K562 (cell line): ENCODE measurements around the gene CEP68. TPM values are rescaled to one million over a fixed set of nuclear protein-coding genes. Genes with fewer than 3 reads are reported as not detected.

Experiments used
- CBFA2T3 ChIP-seq: fragments of 450-650 bp; IDR thresholded peaks from 2 replicates; pipeline ENCODE4 v1.6.1; 2017
- CCAR2 ChIP-seq: fragments of 200-400 bp; formaldehyde crosslinking; IDR thresholded peaks from 2 replicates; pipeline ENCODE4 v1.6.1; 2017; ENCODE audit warnings: mild to moderate bottlenecking, low read depth, low read length
- CCNT2 ChIP-seq: IDR thresholded peaks from 2 replicates; pipeline ENCODE4 v1.6.1; 2011; ENCODE audit warnings: borderline replicate concordance, low read depth, mild to moderate bottlenecking, moderate library complexity, mixed read lengths, low read length; ENCODE audit not compliant: insufficient read length; ENCODE audit errors: extremely low read depth
- GTF2E2 ChIP-seq: fragments of 200-800 bp; sonication (Bioruptor generic); IDR thresholded peaks from 2 replicates; pipeline ENCODE4 v1.6.1; 2016; ENCODE audit warnings: missing genetic modification characterization, missing compliant biosample characterization
- HNRNPH1 ChIP-seq: fragments of 200-400 bp; formaldehyde crosslinking; optimal IDR thresholded peaks from 2 replicates; pipeline ENCODE3; 2017; ENCODE audit warnings: low read depth, mild to moderate bottlenecking, low read length, moderate library complexity
- KLF13 ChIP-seq: fragments of 450-650 bp; IDR thresholded peaks from 2 replicates; pipeline ENCODE4 v1.6.1; 2016; ENCODE audit warnings: missing genetic modification characterization, low read depth, mild to moderate bottlenecking, missing compliant biosample characterization, moderate library complexity, borderline replicate concordance
- MEIS2 ChIP-seq: fragments of 450-650 bp; IDR thresholded peaks from 2 replicates; pipeline ENCODE4 v1.6.1; 2014; ENCODE audit warnings: mild to moderate bottlenecking; ENCODE audit not compliant: partially characterized antibody
- NBN ChIP-seq: fragments of 450-650 bp; IDR thresholded peaks from 2 replicates; pipeline ENCODE4 v1.6.1; 2016; ENCODE audit warnings: low read depth, mild to moderate bottlenecking
- PYGO2 ChIP-seq: fragments of 450-650 bp; IDR thresholded peaks from 2 replicates; pipeline ENCODE4 v1.6.1; 2016; ENCODE audit warnings: mild to moderate bottlenecking, missing genetic modification characterization, moderate library complexity, missing compliant biosample characterization
- SETDB1 ChIP-seq: IDR thresholded peaks from one replicate; pipeline ENCODE4 v1.6.1; 2012; ENCODE audit warnings: low read length, control low read depth, inconsistent platforms
- SMARCE1 ChIP-seq: fragments of 450-650 bp; IDR thresholded peaks from 2 replicates; pipeline ENCODE4 v1.7.1; 2016; ENCODE audit warnings: mild to moderate bottlenecking
- TRIM24 ChIP-seq, 2 experiments: fragments of 450-650 bp; IDR thresholded peaks; 2 replicates each; pipeline ENCODE4 v1.6.1; 2016
- ZFP36 ChIP-seq: fragments of 150-350 bp; IDR thresholded peaks from 2 replicates; pipeline ENCODE4 v1.6.1; 2018; ENCODE audit warnings: low read length, low read depth; ENCODE audit not compliant: partially characterized antibody
- ZKSCAN1 ChIP-seq: fragments of 150-350 bp; IDR thresholded peaks from 2 replicates; pipeline ENCODE4 v1.6.1; 2016; ENCODE audit warnings: low read depth, low read length
- ZNF282 ChIP-seq: sonication (generic); formaldehyde crosslinking; IDR thresholded peaks from 2 replicates; pipeline ENCODE4 v1.8.1; 2023; ENCODE audit warnings: missing genetic modification reagents
- ZNF717 ChIP-seq: fragments of 250-450 bp; sonication (Bioruptor Pico); IDR thresholded peaks from 2 replicates; pipeline ENCODE4 v1.5.0; 2021
- ZSCAN29 ChIP-seq: fragments of 450-650 bp; IDR thresholded peaks from 2 replicates; pipeline ENCODE4 v1.6.1; 2017
- polyA plus RNA-seq, 8 experiments: library from polyadenylated mRNA; depleted of rRNA in 4 of 8; stranded (reverse) in 5 of 8; unstranded in 3 of 8; fragments of >200 nt; fragmentation: Nextera tagmentation in 2 of 8; fragmentation: Illumina TruSeq in 1 of 8; extraction: Ambion mirVana in 2 of 8; extraction: Trizol in 1 of 8; gene quantifications; 2 replicates each; pipeline versions ENCODE4 v1.2.1 to v1.2.3, GENCODE V29; 2011 to 2014; ENCODE audit warnings: inconsistent platforms in 1 of 8, missing spikeins in 1 of 8
- total RNA-seq, 7 experiments: library from RNA; depleted of rRNA in 6 of 7; stranded (reverse); fragments of >200 nt in 6 of 7; fragmentation: Illumina TruSeq in 2 of 7; extraction: Trizol in 2 of 7; gene quantifications; 2 replicates each; pipeline versions ENCODE4 v1.2.1 to v1.2.3, GENCODE V29; 2011 to 2021; ENCODE audit warnings: low replicate concordance in 1 of 7
- TF ChIP-seq, protein P1 (sequence below): fragments of 250-450 bp; sonication (Bioruptor Pico); IDR thresholded peaks from 2 replicates; pipeline ENCODE4 v1.8.0; 2022; ENCODE audit warnings: moderate library complexity, mild to moderate bottlenecking, inconsistent platforms
- TF ChIP-seq, protein P2 (sequence below): fragments of 450-650 bp; formaldehyde crosslinking; conservative IDR thresholded peaks from 2 replicates; pipeline ENCODE4 v1.4.0; 2022; ENCODE audit warnings: mild to moderate bottlenecking, missing genetic modification characterization
- TF ChIP-seq, protein P3 (sequence below): fragments of 450-650 bp; formaldehyde crosslinking; IDR thresholded peaks from 2 replicates; pipeline ENCODE4 v1.4.0; 2020; ENCODE audit warnings: mild to moderate bottlenecking, moderate library complexity
- TF ChIP-seq, protein P4 (sequence below): sonication (generic); formaldehyde crosslinking; IDR thresholded peaks from 2 replicates; pipeline ENCODE4 v1.8.1; 2022; ENCODE audit warnings: missing genetic modification reagents
- TF ChIP-seq, protein P5 (sequence below): fragments of 450-650 bp; formaldehyde crosslinking; IDR thresholded peaks from 2 replicates; pipeline ENCODE4 v1.4.0; 2022; ENCODE audit warnings: missing genetic modification characterization
- TF ChIP-seq, protein P6 (sequence below): conservative IDR thresholded peaks from 2 replicates; pipeline ENCODE4 v1.6.1; 2011; ENCODE audit warnings: low read depth, mild to moderate bottlenecking, low read length; ENCODE audit not compliant: control insufficient read depth

The CEP68 gene
- total and polyA plus RNA-seq, 9 of the 15 experiments (the other 6 are each of a cell fraction or from before 2014, with no cell fraction given) = 1.4 to 8.5 (median 5.2) TPM

DNA sequence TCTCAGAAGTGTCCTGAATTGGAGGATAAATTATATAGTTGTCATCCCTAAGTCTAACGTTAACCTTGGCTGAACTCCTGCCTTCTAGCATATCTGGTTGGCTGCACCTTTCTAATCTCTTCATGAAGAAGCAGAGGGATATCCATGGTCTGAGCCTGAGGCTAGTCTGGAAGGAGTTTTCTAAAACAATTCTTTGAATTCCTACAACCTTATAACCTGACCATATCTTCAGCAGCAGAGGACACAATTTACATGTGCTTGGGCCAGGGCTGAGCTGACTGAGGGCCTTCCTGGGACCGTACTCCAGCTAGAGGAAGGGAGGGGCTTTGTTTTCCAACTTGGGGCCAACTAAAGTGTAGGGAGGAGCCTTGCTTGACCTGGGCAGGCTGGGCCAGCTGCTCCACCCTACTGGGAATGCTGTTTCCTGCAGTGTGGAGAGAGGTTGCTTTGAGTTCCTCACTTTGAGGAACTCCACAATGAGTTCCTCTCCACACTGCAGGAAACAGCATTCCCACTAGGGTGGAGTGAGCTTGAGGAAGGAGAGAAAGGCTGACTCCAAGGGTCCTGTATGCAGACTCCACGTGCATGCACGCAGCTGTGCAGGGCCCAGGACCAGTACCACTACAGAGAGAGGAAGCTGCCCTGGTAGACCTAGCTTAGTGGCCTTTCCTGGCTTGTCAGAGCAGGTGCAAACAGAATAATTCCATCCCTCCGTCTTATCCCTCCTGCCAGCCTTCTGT, 19.6 kb downstream of the CEP68 start (continued):
- TF ChIP-seq, protein P1, sequence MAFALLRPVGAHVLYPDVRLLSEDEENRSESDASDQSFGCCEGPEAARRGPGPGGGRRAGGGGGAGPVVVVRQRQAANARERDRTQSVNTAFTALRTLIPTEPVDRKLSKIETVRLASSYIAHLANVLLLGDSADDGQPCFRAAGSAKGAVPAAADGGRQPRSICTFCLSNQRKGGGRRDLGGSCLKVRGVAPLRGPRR = no peak
- TF ChIP-seq ZSCAN29 (no peak), PYGO2 (tag) (no peak), ZFP36 (no peak), CBFA2T3 (peak; percentile 90), KLF13 (tag) (no peak), TRIM24 (IDR thresholded peaks at IDR 0.05) (no peak), ZNF282 (CRISPR knock-in tag) (no peak), ZKSCAN1 (no peak), HNRNPH1 (no peak), SMARCE1 (no peak), MEIS2 (peak; percentile 84), GTF2E2 (tag) (no peak), CCAR2 (no peak), ZNF717 (CRISPR knock-in tag) (no peak), CCNT2 (peak; percentile 36), SETDB1 (no peak), NBN (no peak)
- TF ChIP-seq, protein P2, sequence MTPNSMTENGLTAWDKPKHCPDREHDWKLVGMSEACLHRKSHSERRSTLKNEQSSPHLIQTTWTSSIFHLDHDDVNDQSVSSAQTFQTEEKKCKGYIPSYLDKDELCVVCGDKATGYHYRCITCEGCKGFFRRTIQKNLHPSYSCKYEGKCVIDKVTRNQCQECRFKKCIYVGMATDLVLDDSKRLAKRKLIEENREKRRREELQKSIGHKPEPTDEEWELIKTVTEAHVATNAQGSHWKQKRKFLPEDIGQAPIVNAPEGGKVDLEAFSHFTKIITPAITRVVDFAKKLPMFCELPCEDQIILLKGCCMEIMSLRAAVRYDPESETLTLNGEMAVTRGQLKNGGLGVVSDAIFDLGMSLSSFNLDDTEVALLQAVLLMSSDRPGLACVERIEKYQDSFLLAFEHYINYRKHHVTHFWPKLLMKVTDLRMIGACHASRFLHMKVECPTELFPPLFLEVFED (CRISPR knock-in tag) = no peak
- TF ChIP-seq, protein P3, sequence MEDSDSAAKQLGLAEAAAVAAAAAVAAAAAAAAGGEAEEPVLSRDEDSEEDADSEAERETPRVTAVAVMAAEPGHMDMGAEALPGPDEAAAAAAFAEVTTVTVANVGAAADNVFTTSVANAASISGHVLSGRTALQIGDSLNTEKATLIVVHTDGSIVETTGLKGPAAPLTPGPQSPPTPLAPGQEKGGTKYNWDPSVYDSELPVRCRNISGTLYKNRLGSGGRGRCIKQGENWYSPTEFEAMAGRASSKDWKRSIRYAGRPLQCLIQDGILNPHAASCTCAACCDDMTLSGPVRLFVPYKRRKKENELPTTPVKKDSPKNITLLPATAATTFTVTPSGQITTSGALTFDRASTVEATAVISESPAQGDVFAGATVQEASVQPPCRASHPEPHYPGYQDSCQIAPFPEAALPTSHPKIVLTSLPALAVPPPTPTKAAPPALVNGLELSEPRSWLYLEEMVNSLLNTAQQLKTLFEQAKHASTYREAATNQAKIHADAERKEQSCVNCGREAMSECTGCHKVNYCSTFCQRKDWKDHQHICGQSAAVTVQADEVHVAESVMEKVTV (CRISPR knock-in tag) = no peak
- TF ChIP-seq, protein P4, sequence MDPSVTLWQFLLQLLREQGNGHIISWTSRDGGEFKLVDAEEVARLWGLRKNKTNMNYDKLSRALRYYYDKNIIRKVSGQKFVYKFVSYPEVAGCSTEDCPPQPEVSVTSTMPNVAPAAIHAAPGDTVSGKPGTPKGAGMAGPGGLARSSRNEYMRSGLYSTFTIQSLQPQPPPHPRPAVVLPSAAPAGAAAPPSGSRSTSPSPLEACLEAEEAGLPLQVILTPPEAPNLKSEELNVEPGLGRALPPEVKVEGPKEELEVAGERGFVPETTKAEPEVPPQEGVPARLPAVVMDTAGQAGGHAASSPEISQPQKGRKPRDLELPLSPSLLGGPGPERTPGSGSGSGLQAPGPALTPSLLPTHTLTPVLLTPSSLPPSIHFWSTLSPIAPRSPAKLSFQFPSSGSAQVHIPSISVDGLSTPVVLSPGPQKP (CRISPR knock-in tag) = no peak
- TF ChIP-seq, protein P5, sequence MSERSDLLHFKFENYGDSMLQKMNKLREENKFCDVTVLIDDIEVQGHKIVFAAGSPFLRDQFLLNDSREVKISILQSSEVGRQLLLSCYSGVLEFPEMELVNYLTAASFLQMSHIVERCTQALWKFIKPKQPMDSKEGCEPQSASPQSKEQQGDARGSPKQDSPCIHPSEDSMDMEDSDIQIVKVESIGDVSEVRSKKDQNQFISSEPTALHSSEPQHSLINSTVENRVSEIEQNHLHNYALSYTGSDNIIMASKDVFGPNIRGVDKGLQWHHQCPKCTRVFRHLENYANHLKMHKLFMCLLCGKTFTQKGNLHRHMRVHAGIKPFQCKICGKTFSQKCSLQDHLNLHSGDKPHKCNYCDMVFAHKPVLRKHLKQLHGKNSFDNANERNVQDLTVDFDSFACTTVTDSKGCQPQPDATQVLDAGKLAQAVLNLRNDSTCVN (CRISPR knock-in tag) = no peak
- TF ChIP-seq, protein P6, sequence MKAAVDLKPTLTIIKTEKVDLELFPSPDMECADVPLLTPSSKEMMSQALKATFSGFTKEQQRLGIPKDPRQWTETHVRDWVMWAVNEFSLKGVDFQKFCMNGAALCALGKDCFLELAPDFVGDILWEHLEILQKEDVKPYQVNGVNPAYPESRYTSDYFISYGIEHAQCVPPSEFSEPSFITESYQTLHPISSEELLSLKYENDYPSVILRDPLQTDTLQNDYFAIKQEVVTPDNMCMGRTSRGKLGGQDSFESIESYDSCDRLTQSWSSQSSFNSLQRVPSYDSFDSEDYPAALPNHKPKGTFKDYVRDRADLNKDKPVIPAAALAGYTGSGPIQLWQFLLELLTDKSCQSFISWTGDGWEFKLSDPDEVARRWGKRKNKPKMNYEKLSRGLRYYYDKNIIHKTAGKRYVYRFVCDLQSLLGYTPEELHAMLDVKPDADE = no peak
